CD14-positive monocyte (primary cell): ENCODE data around the gene SLC7A8. TPM values are rescaled to one million over a fixed set of nuclear protein-coding genes. Genes with fewer than 3 reads are reported as not detected.

Experiments used
- DNase-seq, 3 donors: peaks; one replicate each; pipeline ENCODE4 v3.0.0-alpha.2; 2011 to 2022
- H2AFZ ChIP-seq: 2 replicates; pipeline ENCODE4 v1.6.0; 2012; ENCODE audit warnings: mild to moderate bottlenecking, low read depth, low read length, inconsistent platforms; ENCODE audit not compliant: insufficient read depth, poor library complexity, severe bottlenecking
- H3K27ac ChIP-seq, 2 donors: 1 replicate in 1 of 2; 2 replicates in 1 of 2; pipeline ENCODE4 v1.5.1; 2012 to 2013; ENCODE audit warnings: low read length in 2 of 2, control low read depth in 1 of 2, inconsistent platforms in 1 of 2, low read depth in 1 of 2, mild to moderate bottlenecking in 1 of 2
- H3K27me3 ChIP-seq, 2 donors: one replicate each; pipeline versions ENCODE4 v1.6.0 to v1.6.1; 2011 to 2013; ENCODE audit warnings: low read length in 2 of 2; ENCODE audit not compliant: control insufficient read depth in 2 of 2, insufficient read depth in 2 of 2
- H3K36me3 ChIP-seq, 2 donors: replicated peaks in 1 of 2; 1 replicate in 1 of 2; 2 replicates in 1 of 2; pipeline versions ENCODE4 v1.5.1 to v1.6.1; 2012 to 2013; ENCODE audit warnings: low read length in 2 of 2, control low read depth in 1 of 2, inconsistent platforms in 1 of 2, mild to moderate bottlenecking in 1 of 2; ENCODE audit not compliant: insufficient read depth in 2 of 2, control insufficient read depth in 1 of 2
- H3K4me1 ChIP-seq, 2 donors: 1 replicate in 1 of 2; 2 replicates in 1 of 2; pipeline versions ENCODE4 v1.5.1 to v1.6.1; 2012 to 2013; ENCODE audit warnings: low read length in 2 of 2, control low read depth in 1 of 2, inconsistent platforms in 1 of 2, mild to moderate bottlenecking in 1 of 2, moderate library complexity in 1 of 2; ENCODE audit not compliant: insufficient read depth in 2 of 2, control insufficient read depth in 1 of 2
- H3K4me2 ChIP-seq: replicated peaks from 2 replicates; pipeline ENCODE3; 2012; ENCODE audit warnings: low read length, moderate library complexity, mild to moderate bottlenecking; ENCODE audit not compliant: poor library complexity, severe bottlenecking; ENCODE audit errors: extremely low read depth
- H3K4me3 ChIP-seq, 3 experiments: fragments of 200-600 bp in 1 of 3; sonication (generic) in 1 of 3; replicated peaks in 1 of 3; 1 replicate in 2 of 3; 2 replicates in 1 of 3; pipeline ENCODE4 v1.5.1; 2011 to 2013; ENCODE audit warnings: low read length in 3 of 3, mild to moderate bottlenecking in 3 of 3, control low read depth in 2 of 3, low read depth in 2 of 3, inconsistent platforms in 1 of 3, moderate library complexity in 1 of 3
- H3K79me2 ChIP-seq: 2 replicates; pipeline ENCODE4 v1.6.0; 2012; ENCODE audit warnings: mild to moderate bottlenecking, control low read depth, inconsistent platforms, low read length, moderate library complexity; ENCODE audit not compliant: insufficient read depth
- H3K9ac ChIP-seq: 2 replicates; pipeline ENCODE4 v1.6.0; 2017; ENCODE audit warnings: low read length, mild to moderate bottlenecking; ENCODE audit not compliant: insufficient read depth, poor library complexity, severe bottlenecking
- H3K9me3 ChIP-seq, 2 donors: replicated peaks in 1 of 2; 1 replicate in 1 of 2; 2 replicates in 1 of 2; pipeline versions ENCODE4 v1.5.1 to v1.6.1; 2012 to 2013; ENCODE audit warnings: low read length in 2 of 2, control low read depth in 1 of 2; ENCODE audit not compliant: control insufficient read depth in 1 of 2, insufficient read depth in 1 of 2
- H4K20me1 ChIP-seq: 2 replicates; pipeline ENCODE4 v1.6.0; 2012; ENCODE audit warnings: mild to moderate bottlenecking, low read length, control low read depth, moderate library complexity; ENCODE audit not compliant: insufficient read depth
- H3K27ac Mint-ChIP-seq, 7 donors: one replicate each; pipeline ENCODE4 v1.8.0; 2020; ENCODE audit warnings: mild to moderate bottlenecking in 7 of 7, mixed read lengths in 7 of 7, moderate library complexity in 6 of 7, inconsistent platforms in 2 of 7
- H3K27me3 Mint-ChIP-seq, 3 donors: one replicate each; pipeline ENCODE4 v1.8.0; 2021 to 2022; ENCODE audit warnings: low read depth in 3 of 3, mild to moderate bottlenecking in 3 of 3, mixed read lengths in 3 of 3, moderate library complexity in 3 of 3, inconsistent platforms in 1 of 3
- H3K36me3 Mint-ChIP-seq, 2 donors: one replicate each; pipeline ENCODE4 v1.8.0; 2020; ENCODE audit warnings: mixed read lengths in 2 of 2, inconsistent platforms in 1 of 2, mild to moderate bottlenecking in 1 of 2
- H3K4me1 Mint-ChIP-seq: one replicate; pipeline ENCODE4 v1.8.0; 2020; ENCODE audit warnings: mild to moderate bottlenecking, mixed read lengths
- H3K4me3 Mint-ChIP-seq, 2 donors: one replicate each; pipeline ENCODE4 v1.8.0; 2020; ENCODE audit warnings: mild to moderate bottlenecking in 2 of 2, mixed read lengths in 2 of 2, moderate library complexity in 1 of 2
- H3K9me3 Mint-ChIP-seq, 7 donors: one replicate each; pipeline ENCODE4 v1.8.0; 2020 to 2022; ENCODE audit warnings: mixed read lengths in 7 of 7, mild to moderate bottlenecking in 6 of 7, moderate library complexity in 6 of 7, inconsistent platforms in 2 of 7
- CTCF ChIP-seq: fragments of 200-600 bp; IDR thresholded peaks from one replicate; pipeline ENCODE4 v1.8.0; 2022; ENCODE audit warnings: antibody characterized with exemption, mild to moderate bottlenecking
- WGBS: methylation state at CpG from one replicate; pipeline ENCODE4 v1.1.5; 2013; ENCODE audit warnings: missing lambda C conversion rate; ENCODE audit not compliant: insufficient coverage; 5-methylcytosine and 5-hydroxymethylcytosine counted together
- intact Hi-C, 2 donors: fragments of 100-400 bp; cut with micrococcal nuclease; formaldehyde crosslinking; loops; one replicate each; pipeline versions ENCODE4 v1.15.0 to v1.15.1; 2023
- polyA plus RNA-seq, 3 donors: library from polyadenylated mRNA; depleted of rRNA in 1 of 3; unstranded in 2 of 3; stranded (reverse) in 1 of 3; fragments of 300-500 nt in 2 of 3; fragments of >200 nt in 1 of 3; fragmentation: Illumina TruSeq in 2 of 3; gene quantifications; 1 replicate in 2 of 3; 2 replicates in 1 of 3; pipeline ENCODE4 v1.2.3, GENCODE V29; 2012 to 2021

SLC7A8 gene
- polyA plus RNA-seq, 3 donors = 0.05 to 0.53 (median 0.25) TPM

GRCh38 chr14:23146351-23146910 lies 37.0 kb downstream of the SLC7A8 start:
- no peaks in the 10 kb centered on the region for H3K4me1 ChIP-seq
- H3K4me3 ChIP-seq = no peak overlapping the region
- Mint-ChIP-seq H3K4me1 (peaks cover 3% of the 10 kb centered on the region), H3K36me3 (no peaks in the 10 kb centered on the region), H3K4me3 (no peak overlapping the region), H3K9me3 (peaks cover 0 to 3% (median 0%) of the 10 kb centered on the region in 7 donors), H3K27ac (no peak overlapping the region), H3K27me3 (peaks cover 0 to 3% (median 2%) of the 10 kb centered on the region in 3 donors)
- WGBS = 83% methylated on average over 1 of the region's 2 CpGs
- H3K27ac ChIP-seq = no peak overlapping the region
- no peaks in the 10 kb centered on the region for H3K36me3 ChIP-seq
- no peak overlapping the region for H3K4me2 ChIP-seq
- H3K79me2 ChIP-seq = no peaks in the 10 kb centered on the region
- intact Hi-C loops = no loop called here
- no peaks in the 10 kb centered on the region for H4K20me1 ChIP-seq
- DNase-seq = no peak
- no peak overlapping the region for H3K9ac ChIP-seq
- no peak for TF ChIP-seq CTCF
- no peaks in the 10 kb centered on the region for H3K9me3 ChIP-seq
- H3K27me3 ChIP-seq = no peaks in the 10 kb centered on the region
- no peak overlapping the region for H2AFZ ChIP-seq

GRCh38 chr14:23145794-23146350 lies 37.6 kb downstream of the SLC7A8 start:
- H3K36me3 ChIP-seq = no peaks in the 10 kb centered on the region
- peaks cover 3% of the 10 kb centered on the region for H3K4me1 Mint-ChIP-seq
- no peak overlapping the region for H3K4me3 Mint-ChIP-seq
- intact Hi-C loops = no loop called here
- H3K27ac Mint-ChIP-seq = peak overlapping the region in 1 of 7 donors; percentile 7
- H3K27ac ChIP-seq = no peak overlapping the region
- no peak overlapping the region for H2AFZ ChIP-seq
- H3K9me3 Mint-ChIP-seq = peaks cover 0 to 3% (median 0%) of the 10 kb centered on the region in 7 donors
- H3K79me2 ChIP-seq = no peaks in the 10 kb centered on the region
- no peak for DNase-seq
- H4K20me1 ChIP-seq = no peaks in the 10 kb centered on the region
- H3K4me3 ChIP-seq = no peak overlapping the region
- H3K9ac ChIP-seq = no peak overlapping the region
- H3K27me3 ChIP-seq = no peaks in the 10 kb centered on the region
- no peaks in the 10 kb centered on the region for H3K9me3 ChIP-seq
- no peaks in the 10 kb centered on the region for H3K36me3 Mint-ChIP-seq
- 80% methylated on average over 2 of the region's 4 CpGs for WGBS
- no peak for TF ChIP-seq CTCF
- H3K4me2 ChIP-seq = no peak overlapping the region
- peaks cover 1 to 2% (median 2%) of the 10 kb centered on the region in 3 donors for H3K27me3 Mint-ChIP-seq
- H3K4me1 ChIP-seq = no peaks in the 10 kb centered on the region
